HG03280 (cell line): ENCODE results near the gene TMEM161A.
"Not testable (repeated sequence)": the region's sequence is repeated elsewhere in the genome, so short reads cannot be mapped to it uniquely, and the experiment has no call there.

ENCODE experiments used
- ATAC-seq: cut with Tn5 transposase; IDR thresholded peaks from one replicate; pipeline ENCODE4 v1.9.1; 2021; ENCODE audit warnings: mild to moderate bottlenecking, moderate library complexity; ENCODE audit not compliant: unreplicated experiment

The TMEM161A gene

GRCh38 chr19:19155495-19156219 is 17.4 kb upstream of the TMEM161A start:
- peak; percentile 76 for ATAC-seq

DNA sequence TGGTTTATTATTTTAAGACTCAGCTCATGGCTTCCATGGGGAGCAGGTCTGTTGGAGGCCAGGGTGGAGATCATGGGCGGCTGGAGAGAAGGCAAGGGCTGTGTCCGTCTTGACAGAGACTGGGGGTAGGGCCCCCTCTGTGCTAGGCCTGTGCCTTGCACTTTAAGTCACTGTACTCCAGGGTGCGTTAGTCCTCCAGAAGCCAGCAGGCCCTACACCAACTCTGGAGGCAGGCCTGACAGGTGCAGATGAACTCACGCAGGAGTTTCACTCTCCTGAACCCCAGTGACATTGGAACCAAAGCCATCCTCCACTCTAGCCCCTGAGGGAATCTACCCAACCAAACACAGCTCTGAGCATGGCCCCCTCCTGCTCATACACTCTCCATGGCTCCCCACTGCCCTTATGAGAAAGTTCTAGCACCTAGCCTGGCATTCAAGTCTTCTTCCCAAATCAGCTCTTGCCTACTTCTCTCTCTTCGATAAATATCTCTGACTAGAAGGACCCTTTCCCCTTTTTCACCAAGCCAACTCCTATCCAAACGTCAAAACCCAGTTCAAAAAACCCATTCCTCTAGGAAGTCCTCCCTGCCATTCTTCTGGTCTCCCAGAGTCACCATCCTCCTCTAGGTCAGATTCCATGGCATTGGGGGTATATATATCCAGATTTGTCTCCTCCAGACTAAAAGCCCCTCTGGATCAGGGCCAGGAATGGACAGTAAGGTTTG is 16.7 kb upstream of the TMEM161A start:
- no peak for ATAC-seq

- no peak for ATAC-seq
Measured at GRCh38 chr19:19152668-19153384, 14.5 kb upstream of the TMEM161A start.

GRCh38 chr19:19151418-19151817 is 13.1 kb upstream of the TMEM161A start:
- ATAC-seq, result no peak

GRCh38 chr19:19149435-19149834 is 11.2 kb upstream of the TMEM161A start:
- ATAC-seq, result no peak

GRCh38 chr19:19148504-19148903 is 10.2 kb upstream of the TMEM161A start:
- not testable (repeated sequence) for ATAC-seq

GRCh38 chr19:19147344-19147743 is 9.1 kb upstream of the TMEM161A start:
- no peak for ATAC-seq

GRCh38 chr19:19146865-19147264 is 8.6 kb upstream of the TMEM161A start:
- no peak for ATAC-seq

GRCh38 chr19:19145684-19146608 is 7.7 kb upstream of the TMEM161A start:
- ATAC-seq, result no peak

GRCh38 chr19:19145281-19145680 is 7.0 kb upstream of the TMEM161A start:
- ATAC-seq, result no peak

GRCh38 chr19:19142347-19142746 is 4.1 kb upstream of the TMEM161A start:
- ATAC-seq, result no peak

DNA sequence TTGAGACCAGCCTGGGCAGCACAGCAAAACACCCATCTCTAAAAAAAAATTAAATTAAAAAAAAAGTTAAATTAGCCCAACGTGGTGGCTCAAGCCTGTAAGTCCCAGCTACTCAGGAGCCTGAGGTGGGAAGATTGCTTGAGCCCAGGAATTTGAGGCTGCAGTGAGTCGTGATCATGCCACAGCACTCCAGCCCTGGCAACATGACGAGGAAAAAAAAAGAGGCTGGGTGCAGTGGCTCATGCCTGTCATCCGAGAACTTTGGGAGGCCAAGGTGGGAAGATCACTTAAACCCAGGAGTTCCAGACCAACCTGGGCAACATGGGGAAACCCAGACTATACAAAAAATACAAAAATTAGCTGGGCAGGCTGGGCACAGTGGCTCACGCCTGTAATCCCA is 2.2 kb upstream of the TMEM161A start:
- no peak for ATAC-seq

DNA sequence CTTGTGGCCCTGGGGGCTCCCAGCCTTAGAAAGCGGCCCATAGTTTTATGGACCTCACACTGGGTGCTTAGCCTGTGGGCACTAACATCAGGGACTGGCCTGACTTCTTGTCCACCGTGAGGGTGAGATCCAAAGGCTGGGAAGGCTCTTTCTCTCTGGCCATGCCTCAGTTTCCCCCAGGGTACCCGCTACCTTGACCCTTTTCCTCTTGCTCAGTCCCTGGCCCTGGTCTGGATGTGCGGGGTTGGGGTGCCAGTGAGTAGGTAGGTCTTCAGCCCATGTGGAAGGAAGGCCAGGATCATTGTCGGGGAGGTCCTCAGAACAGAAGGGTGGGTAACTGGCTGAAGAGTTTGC is 1.6 kb upstream of the TMEM161A start:
- ATAC-seq, result no peak

- ATAC-seq, result no peak
Measured at GRCh38 chr19:19137556-19138108, 646 bp downstream of the TMEM161A start.

DNA sequence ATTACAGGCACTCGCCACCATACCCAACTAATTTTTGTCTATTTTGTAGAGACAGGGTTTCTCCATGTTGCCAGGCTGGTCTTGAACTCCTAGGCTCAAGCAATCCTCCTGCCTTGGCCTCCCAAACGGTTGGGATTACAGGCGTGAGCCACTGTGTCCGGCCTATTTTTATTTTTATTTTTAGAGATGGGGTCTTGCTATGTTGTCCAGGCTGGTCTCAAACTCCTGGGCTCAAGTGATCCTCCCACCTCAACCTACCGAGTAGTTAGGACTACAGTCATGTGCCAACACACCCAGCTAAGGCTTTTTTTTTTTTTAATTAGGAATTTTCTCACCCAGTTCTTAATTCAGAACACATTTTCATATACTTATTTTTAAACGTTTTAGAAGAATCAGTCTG is 2.6 kb downstream of the TMEM161A start:
- not testable (repeated sequence) for ATAC-seq

- ATAC-seq, result no peak
Measured at GRCh38 chr19:19134687-19135158, 3.6 kb downstream of the TMEM161A start.

DNA sequence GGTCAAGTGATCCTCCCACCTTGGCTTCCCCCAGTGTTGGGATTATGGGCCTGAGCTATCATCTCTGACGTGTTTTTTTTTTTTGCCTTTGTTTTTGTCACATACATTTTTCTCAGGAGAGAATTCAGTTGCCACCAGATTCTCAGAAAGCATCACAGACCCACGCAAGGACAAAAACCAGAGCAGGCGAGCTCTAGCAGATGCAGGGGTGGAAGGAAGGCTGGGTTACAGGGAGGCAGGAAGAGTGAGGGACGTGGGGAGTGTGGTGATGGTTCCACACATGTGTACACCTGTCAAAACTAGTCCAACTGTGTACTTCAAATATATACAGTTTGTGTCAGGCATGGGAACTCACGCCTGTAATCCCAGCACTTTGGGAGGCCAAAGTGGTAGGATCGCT is 4.3 kb downstream of the TMEM161A start:
- ATAC-seq, result no peak

DNA sequence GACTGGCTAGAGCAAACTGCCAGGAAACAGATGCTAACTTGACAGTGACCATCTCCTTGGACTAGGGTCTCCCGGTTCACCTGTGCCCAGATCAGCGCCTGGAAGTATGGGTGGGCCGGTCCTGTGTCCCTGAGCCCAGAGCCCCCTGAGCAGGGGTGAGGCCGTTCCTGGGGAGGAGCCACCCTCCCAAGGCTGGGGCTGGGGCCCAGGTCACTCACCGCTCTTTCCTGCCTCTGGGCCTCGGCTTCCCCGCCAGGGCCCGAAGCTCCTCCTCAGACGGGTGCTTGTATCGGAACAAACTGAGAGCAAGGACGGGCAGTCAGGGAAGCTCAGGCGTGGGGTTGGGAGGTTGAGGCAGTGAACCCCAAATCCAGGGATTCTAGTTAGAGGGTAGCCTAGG is 5.4 kb downstream of the TMEM161A start:
- ATAC-seq, result no peak

- no peak for ATAC-seq
Measured at GRCh38 chr19:19131989-19132388, 6.3 kb downstream of the TMEM161A start.

DNA sequence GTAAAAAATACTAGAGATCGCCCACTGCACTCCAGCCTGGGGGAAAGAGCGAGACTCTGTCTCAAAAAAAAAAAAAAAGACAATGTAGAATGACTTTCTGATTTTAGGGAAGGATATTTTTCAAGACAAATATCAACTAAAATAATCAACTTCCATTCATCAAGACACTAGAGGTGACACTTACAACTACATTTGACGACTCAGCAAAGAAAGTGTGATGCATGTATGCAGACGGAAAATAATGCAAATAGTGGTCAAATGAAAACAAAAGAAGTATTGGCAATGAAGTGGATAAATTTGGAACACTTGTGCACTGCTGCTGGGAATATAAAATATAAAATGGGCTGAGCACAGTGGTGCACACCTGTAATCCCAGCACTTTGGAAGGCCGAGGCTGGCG is 12.2 kb downstream of the TMEM161A start:
- no peak for ATAC-seq
